Measurements from ENCODE around the gene NRG3. TPM values are rescaled to one million over a fixed set of nuclear protein-coding genes. Genes with fewer than 3 reads are reported as not detected.

Gene NRG3
- total RNA-seq, 1 experiment from 2014 or later, result not detected

DNA sequence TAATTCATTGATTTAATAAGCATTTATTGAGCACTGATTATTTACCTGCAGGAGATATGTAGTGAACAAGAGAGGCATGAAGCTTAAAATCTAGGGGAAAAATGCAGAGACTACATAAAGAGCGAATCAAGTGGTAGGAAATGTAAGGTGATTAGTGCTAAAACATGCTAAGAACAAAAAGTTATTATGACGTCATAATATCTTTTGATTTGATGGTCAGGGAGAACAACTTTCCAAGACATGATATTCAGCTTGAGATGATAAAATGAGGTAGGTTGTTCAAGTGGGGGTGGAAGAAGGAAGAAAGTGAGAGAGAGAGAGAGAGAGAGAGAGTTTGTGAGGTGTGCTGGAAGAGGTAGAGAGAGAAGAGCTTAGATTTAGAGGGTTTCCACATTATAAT lies 317.7 kb downstream of the NRG3 start:
- no peak for ATAC-seq
- ChIA-PET POLR2A (no interaction called here), CTCF (no interaction called here), RAD21 (ENCODE audit: low non-redundant PET in 1 of 2, low total read pairs in 2 of 2, uncharacterized antibody in 2 of 2, unreplicated experiment in 2 of 2) (no interaction called here)
- H3K9ac ChIP-seq (ENCODE audit: low read length), result no peak overlapping the region
- no peak overlapping the region for H3K27ac ChIP-seq (ENCODE audit: low read depth, low read length)
- H3K4me2 ChIP-seq (ENCODE audit: low read length), result no peak overlapping the region
- no peak for DNase-seq (ENCODE audit: low read depth, low spot score)
- no peaks in the 10 kb centered on the region for H3K36me3 ChIP-seq (ENCODE audit: control insufficient read depth in 1 of 2, insufficient read depth in 2 of 2, low read length in 2 of 2)
- intact Hi-C loops (cut with micrococcal nuclease), result no loop called here
- H3K4me3 ChIP-seq (replicated peaks in 1 of 2; ENCODE audit: low read depth in 1 of 2, low read length in 2 of 2), result no peak overlapping the region
- H2AFZ ChIP-seq (ENCODE audit: low read depth, low read length, poor library complexity, severe bottlenecking), result no peak overlapping the region
- H3K4me1 ChIP-seq (ENCODE audit: control insufficient read depth in 1 of 2, insufficient read depth in 2 of 2, low read length in 2 of 2), result no peaks in the 10 kb centered on the region
- BruUV-seq (replicated peaks), result no TSS peak
- H3K79me2 ChIP-seq (ENCODE audit: insufficient read depth, low read length), result no peaks in the 10 kb centered on the region
- no peak for TF ChIP-seq FOSL1 (IDR thresholded peaks at IDR 0.05; ENCODE audit: low read depth)
- no peak for TF ChIP-seq POLR2A (IDR thresholded peaks at IDR 0.05; ENCODE audit: borderline replicate concordance, extremely low read depth, insufficient read depth, insufficient read length)
- no peak for TF ChIP-seq SRF (IDR thresholded peaks at IDR 0.05; ENCODE audit: low read depth)
- no peak for TF ChIP-seq POLR2AphosphoS5 (IDR thresholded peaks at IDR 0.05; ENCODE audit: low read depth, low read length)
- TF ChIP-seq, protein P1, sequence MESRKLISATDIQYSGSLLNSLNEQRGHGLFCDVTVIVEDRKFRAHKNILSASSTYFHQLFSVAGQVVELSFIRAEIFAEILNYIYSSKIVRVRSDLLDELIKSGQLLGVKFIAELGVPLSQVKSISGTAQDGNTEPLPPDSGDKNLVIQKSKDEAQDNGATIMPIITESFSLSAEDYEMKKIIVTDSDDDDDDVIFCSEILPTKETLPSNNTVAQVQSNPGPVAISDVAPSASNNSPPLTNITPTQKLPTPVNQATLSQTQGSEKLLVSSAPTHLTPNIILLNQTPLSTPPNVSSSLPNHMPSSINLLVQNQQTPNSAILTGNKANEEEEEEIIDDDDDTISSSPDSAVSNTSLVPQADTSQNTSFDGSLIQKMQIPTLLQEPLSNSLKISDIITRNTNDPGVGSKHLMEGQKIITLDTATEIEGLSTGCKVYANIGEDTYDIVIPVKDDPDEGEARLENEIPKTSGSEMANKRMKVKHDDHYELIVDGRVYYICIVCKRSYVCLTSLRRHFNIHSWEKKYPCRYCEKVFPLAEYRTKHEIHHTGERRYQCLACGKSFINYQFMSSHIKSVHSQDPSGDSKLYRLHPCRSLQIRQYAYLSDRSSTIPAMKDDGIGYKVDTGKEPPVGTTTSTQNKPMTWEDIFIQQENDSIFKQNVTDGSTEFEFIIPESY (IDR thresholded peaks at IDR 0.05; ENCODE audit: extremely low read depth, insufficient replicate concordance, low read length), result no peak
- TF ChIP-seq CEBPB (IDR thresholded peaks at IDR 0.05; ENCODE audit: low read depth), result no peak
- TF ChIP-seq, protein P2, sequence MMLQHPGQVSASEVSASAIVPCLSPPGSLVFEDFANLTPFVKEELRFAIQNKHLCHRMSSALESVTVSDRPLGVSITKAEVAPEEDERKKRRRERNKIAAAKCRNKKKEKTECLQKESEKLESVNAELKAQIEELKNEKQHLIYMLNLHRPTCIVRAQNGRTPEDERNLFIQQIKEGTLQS (IDR thresholded peaks at IDR 0.05), result no peak
- no peak for TF ChIP-seq ELF1 (IDR thresholded peaks at IDR 0.05; ENCODE audit: borderline replicate concordance, low read depth)
- no peak for TF ChIP-seq EGR1 (IDR thresholded peaks at IDR 0.05; ENCODE audit: low read depth)
- no peak for TF ChIP-seq SIN3A (IDR thresholded peaks at IDR 0.05; ENCODE audit: low read depth)
- TF ChIP-seq EZH2phosphoT487 (IDR thresholded peaks at IDR 0.05; ENCODE audit: borderline replicate concordance), result no peak
- no peak for TF ChIP-seq YY1 (IDR thresholded peaks at IDR 0.05; ENCODE audit: extremely low read depth, insufficient replicate concordance, low read depth, low read length)
- no peak for TF ChIP-seq RAD21 (IDR thresholded peaks at IDR 0.05; ENCODE audit: low read depth)
- no peak for TF ChIP-seq TCF7L2 (IDR thresholded peaks at IDR 0.05; ENCODE audit: borderline replicate concordance, extremely low read depth, insufficient read depth, insufficient read length)
- no peak for TF ChIP-seq JUND (IDR thresholded peaks at IDR 0.05)
- TF ChIP-seq, protein P3, sequence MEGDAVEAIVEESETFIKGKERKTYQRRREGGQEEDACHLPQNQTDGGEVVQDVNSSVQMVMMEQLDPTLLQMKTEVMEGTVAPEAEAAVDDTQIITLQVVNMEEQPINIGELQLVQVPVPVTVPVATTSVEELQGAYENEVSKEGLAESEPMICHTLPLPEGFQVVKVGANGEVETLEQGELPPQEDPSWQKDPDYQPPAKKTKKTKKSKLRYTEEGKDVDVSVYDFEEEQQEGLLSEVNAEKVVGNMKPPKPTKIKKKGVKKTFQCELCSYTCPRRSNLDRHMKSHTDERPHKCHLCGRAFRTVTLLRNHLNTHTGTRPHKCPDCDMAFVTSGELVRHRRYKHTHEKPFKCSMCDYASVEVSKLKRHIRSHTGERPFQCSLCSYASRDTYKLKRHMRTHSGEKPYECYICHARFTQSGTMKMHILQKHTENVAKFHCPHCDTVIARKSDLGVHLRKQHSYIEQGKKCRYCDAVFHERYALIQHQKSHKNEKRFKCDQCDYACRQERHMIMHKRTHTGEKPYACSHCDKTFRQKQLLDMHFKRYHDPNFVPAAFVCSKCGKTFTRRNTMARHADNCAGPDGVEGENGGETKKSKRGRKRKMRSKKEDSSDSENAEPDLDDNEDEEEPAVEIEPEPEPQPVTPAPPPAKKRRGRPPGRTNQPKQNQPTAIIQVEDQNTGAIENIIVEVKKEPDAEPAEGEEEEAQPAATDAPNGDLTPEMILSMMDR (IDR thresholded peaks at IDR 0.05 in 2 of 3, conservative IDR thresholded peaks at IDR 0.05 in 1 of 3; ENCODE audit: borderline replicate concordance in 1 of 3, insufficient read depth in 1 of 3, low read depth in 2 of 3, low read length in 2 of 3), result no peak
- TF ChIP-seq CBX3 (IDR thresholded peaks at IDR 0.05; ENCODE audit: low read depth), result no peak
- TF ChIP-seq ZFX (IDR thresholded peaks at IDR 0.05), result no peak
- no peak for TF ChIP-seq MAX (IDR thresholded peaks at IDR 0.05)
- TF ChIP-seq SP1 (IDR thresholded peaks at IDR 0.05; ENCODE audit: low read depth), result no peak
- no peaks in the 10 kb centered on the region for H3K9me2 ChIP-seq (ENCODE audit: insufficient read depth)
- peaks cover 4 to 17% of the 10 kb centered on the region in 2 experiments; a peak in 2 of 4 replicates for H3K9me3 ChIP-seq (ENCODE audit: control insufficient read depth in 1 of 2, insufficient read depth in 1 of 2, low read depth in 1 of 2, low read length in 2 of 2)
- H3K27me3 ChIP-seq (ENCODE audit: insufficient read depth, low read length), result no peaks in the 10 kb centered on the region
- no peaks in the 10 kb centered on the region for H4K20me1 ChIP-seq (ENCODE audit: insufficient read depth)
